A673 (cell line): ENCODE results near the gene SDC4. TPM values are rescaled to one million over a fixed set of nuclear protein-coding genes. Genes with fewer than 3 reads are reported as not detected.
A peak's percentile ranks its signal among the peaks of the same experiment; 100 is the strongest.

Experiments
- BruUV-seq: library from RNA; stranded (reverse); fragments of 400-500 nt; replicated peaks from 2 replicates; lab custom pipeline; 2021; lab: Mats Ljungman, UMichigan
- CTCF ChIA-PET: fragments of 300-600 bp; sonication (Branson Sonifier 250); formaldehyde crosslinking; loops from one replicate; lab custom pipeline; 2022; ENCODE audit warnings: antibody characterized with exemption; lab: Charles Lee
- POLR2A ChIA-PET: fragments of 300-600 bp; sonication (Branson Sonifier 250); formaldehyde crosslinking; loops from one replicate; lab custom pipeline; 2022; ENCODE audit warnings: antibody characterized with exemption; ENCODE audit not compliant: low non-redundant PET; lab: Charles Lee
- DNase-seq: peaks from one replicate; pipeline ENCODE4 v3.0.0-alpha.2; 2015; ENCODE audit warnings: low spot score
- H3K27ac ChIP-seq: fragments of 200-600 bp; sonication (generic); 2 replicates; pipeline ENCODE4 v1.5.1; 2016; ENCODE audit warnings: mixed run types, low read depth, mild to moderate bottlenecking, mixed read lengths, antibody characterized with exemption, low read length; ENCODE audit not compliant: poor library complexity, severe bottlenecking
- H3K27me3 ChIP-seq: fragments of 200-600 bp; sonication (generic); replicated peaks from 2 replicates; pipeline ENCODE4 v1.6.1; 2017; ENCODE audit warnings: mixed run types, low read depth, mild to moderate bottlenecking, mixed read lengths, antibody characterized with exemption, low read length; ENCODE audit not compliant: insufficient read depth, poor library complexity
- H3K36me3 ChIP-seq: fragments of 200-600 bp; sonication (generic); 2 replicates; pipeline ENCODE4 v1.6.1; 2016; ENCODE audit warnings: mixed run types, mild to moderate bottlenecking, mixed read lengths, antibody characterized with exemption, low read length; ENCODE audit not compliant: insufficient read depth, poor library complexity, severe bottlenecking
- H3K4me1 ChIP-seq: fragments of 200-600 bp; sonication (generic); 2 replicates; pipeline ENCODE4 v1.6.1; 2017; ENCODE audit warnings: mixed run types, mild to moderate bottlenecking, mixed read lengths, antibody characterized with exemption, low read length; ENCODE audit not compliant: insufficient read depth, poor library complexity, severe bottlenecking
- H3K4me3 ChIP-seq: fragments of 200-600 bp; sonication (generic); 2 replicates; pipeline ENCODE4 v1.5.1; 2016; ENCODE audit warnings: low read depth, mixed run types, mild to moderate bottlenecking, mixed read lengths, low read length; ENCODE audit not compliant: poor library complexity, severe bottlenecking
- H3K9me3 ChIP-seq: fragments of 200-600 bp; sonication (generic); 2 replicates; pipeline ENCODE4 v1.6.1; 2016; ENCODE audit warnings: mixed run types, low read depth, mild to moderate bottlenecking, mixed read lengths, antibody characterized with exemption, low read length; ENCODE audit not compliant: poor library complexity, severe bottlenecking
- EZH2 ChIP-seq: fragments of 200-600 bp; sonication (generic); IDR thresholded peaks from 2 replicates; pipeline ENCODE4 v1.6.1; 2017; ENCODE audit warnings: borderline replicate concordance, low read depth, mild to moderate bottlenecking, mixed read lengths, antibody characterized with exemption, low read length; ENCODE audit not compliant: poor library complexity, severe bottlenecking
- intact Hi-C: fragments of 100-400 bp; cut with micrococcal nuclease; formaldehyde crosslinking; loops from one replicate; pipeline ENCODE4 v1.10.0; 2022; ENCODE audit not compliant: unreplicated experiment
- total RNA-seq: library from RNA; stranded (reverse); gene quantifications from 2 replicates; pipeline ENCODE4 v1.2.3, GENCODE V29; 2021
- TF ChIP-seq, protein P1 (sequence below): fragments of 300-800, 200-600 bp; sonication (generic); conservative IDR thresholded peaks from 2 replicates; pipeline ENCODE4 v1.5.1; 2017; ENCODE audit warnings: low read depth, mild to moderate bottlenecking, antibody characterized with exemption, low read length, moderate library complexity, mixed read lengths

The SDC4 gene
- total RNA-seq, 1 experiment from 2014 or later, result 16.3 TPM

- Histone ChIP-seq H3K27ac (no peak overlapping the region), H3K27me3 (peaks cover 9% of the 10 kb centered on the region), H3K4me1 (peaks cover 9% of the 10 kb centered on the region), H3K4me3 (no peak overlapping the region), H3K36me3 (no peaks in the 10 kb centered on the region), H3K9me3 (no peaks in the 10 kb centered on the region)
- ChIA-PET CTCF (interaction anchor here (0.7 to 1.8 kb wide), 9 partner anchors 9 to 280 kb away, joined by 3 to 16 read pairs (median 4); no protein-coding TSS in a partner anchor), POLR2A (no interaction called here)
- intact Hi-C loops, result loop anchor here (1.0 to 5.0 kb wide), 2 partner anchors 247 to 279 kb away; no protein-coding TSS in a partner anchor
- TF ChIP-seq, protein P1, sequence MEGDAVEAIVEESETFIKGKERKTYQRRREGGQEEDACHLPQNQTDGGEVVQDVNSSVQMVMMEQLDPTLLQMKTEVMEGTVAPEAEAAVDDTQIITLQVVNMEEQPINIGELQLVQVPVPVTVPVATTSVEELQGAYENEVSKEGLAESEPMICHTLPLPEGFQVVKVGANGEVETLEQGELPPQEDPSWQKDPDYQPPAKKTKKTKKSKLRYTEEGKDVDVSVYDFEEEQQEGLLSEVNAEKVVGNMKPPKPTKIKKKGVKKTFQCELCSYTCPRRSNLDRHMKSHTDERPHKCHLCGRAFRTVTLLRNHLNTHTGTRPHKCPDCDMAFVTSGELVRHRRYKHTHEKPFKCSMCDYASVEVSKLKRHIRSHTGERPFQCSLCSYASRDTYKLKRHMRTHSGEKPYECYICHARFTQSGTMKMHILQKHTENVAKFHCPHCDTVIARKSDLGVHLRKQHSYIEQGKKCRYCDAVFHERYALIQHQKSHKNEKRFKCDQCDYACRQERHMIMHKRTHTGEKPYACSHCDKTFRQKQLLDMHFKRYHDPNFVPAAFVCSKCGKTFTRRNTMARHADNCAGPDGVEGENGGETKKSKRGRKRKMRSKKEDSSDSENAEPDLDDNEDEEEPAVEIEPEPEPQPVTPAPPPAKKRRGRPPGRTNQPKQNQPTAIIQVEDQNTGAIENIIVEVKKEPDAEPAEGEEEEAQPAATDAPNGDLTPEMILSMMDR, result no peak
- no TSS peak for BruUV-seq
- no peak for DNase-seq
Measured at GRCh38 chr20:45291526-45291925, 56.7 kb downstream of the SDC4 start.

DNA sequence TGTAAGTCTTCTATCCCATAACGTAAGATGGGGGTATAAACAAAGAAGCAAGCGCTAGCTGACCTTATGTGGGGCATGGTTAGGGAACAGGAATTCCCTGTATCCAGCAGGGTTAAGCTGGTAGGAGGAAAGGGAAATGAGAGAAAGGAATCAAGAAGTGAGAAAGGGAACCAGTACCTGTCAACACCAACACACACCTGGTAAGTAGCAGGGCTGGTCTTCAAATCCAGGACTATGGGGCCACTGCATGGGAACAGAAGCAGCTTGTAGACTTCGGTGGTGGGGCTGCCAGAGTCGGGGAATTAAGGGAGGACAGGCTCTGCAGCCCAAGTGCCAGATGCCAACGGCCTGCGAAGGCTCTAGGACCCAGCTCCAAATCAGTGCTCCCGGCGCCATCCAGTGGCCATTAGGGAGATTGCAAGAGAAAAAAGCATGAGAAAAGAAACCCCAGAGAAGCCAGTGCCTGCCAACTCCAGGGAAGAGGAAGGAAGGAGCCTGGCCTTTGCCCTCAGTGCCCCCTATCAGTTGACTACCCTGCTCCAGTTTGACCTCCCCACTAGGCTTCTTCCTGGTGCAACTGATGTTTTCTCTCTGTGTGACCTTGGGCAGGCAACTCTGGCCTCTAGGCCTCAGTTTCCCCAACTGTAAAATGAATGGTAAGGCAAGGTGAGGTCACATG is 57.4 kb downstream of the SDC4 start:
- peak; percentile 90 for DNase-seq

DNA sequence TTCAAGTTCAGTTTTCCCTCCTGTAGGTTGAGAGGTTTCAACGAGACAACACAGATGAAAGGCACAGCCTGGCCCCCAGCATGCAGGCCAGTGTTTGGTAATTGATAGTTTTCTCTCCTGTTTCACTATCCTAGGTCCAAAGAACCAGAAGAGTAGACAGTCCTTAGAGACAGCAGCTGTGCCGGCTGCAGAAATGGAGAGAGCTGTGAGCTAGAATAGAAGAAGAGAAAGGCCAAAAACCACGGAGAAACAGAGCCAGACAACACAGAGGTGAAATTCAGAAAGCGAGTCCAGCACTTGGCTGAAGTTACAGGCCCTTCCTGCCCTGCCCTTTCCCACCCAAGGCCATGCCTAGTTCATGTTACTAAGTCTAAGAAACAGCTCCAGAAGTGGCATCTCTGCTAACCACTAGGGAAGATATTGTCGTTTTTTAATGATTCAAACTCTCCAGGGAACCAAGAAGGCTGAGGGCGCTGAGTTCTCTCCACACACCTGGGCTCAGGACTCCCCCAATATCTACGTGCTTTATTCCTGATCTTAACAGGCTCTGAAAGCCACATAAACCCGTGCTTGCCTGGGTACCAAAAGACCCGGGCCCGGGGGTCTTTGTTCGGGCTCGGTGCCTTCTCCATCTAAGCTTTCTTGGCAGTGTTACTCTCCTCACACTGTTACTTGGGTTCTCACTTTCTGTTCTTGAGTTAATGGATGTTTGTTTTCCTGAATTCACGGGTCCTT is 58.1 kb downstream of the SDC4 start:
- no peak overlapping the region for H3K4me3 ChIP-seq

More for the DNA sequence above, 57.4 kb downstream of the SDC4 start:
- Histone ChIP-seq H3K27ac (no peak overlapping the region), H3K36me3 (no peaks in the 10 kb centered on the region), H3K27me3 (peaks cover 9% of the 10 kb centered on the region), H3K9me3 (no peaks in the 10 kb centered on the region), H3K4me3 (no peak overlapping the region), H3K4me1 (peaks cover 9% of the 10 kb centered on the region)
- no peak for TF ChIP-seq EZH2
- TF ChIP-seq, protein P1, result peak; percentile 93
- ChIA-PET CTCF (interaction anchor here (0.5 to 1.8 kb wide), 9 partner anchors 10 to 280 kb away, joined by 3 to 16 read pairs (median 5); no protein-coding TSS in a partner anchor), POLR2A (interaction anchor here (0.5 kb wide), 1 partner anchor 250 kb away, joined by 4 read pairs; no protein-coding TSS in a partner anchor)
- BruUV-seq, result no TSS peak
- intact Hi-C loops, result loop anchor here (1.0 to 5.0 kb wide), 2 partner anchors 247 to 279 kb away; no protein-coding TSS in a partner anchor

More for the DNA sequence above, 58.1 kb downstream of the SDC4 start:
- H3K27me3 ChIP-seq, result peaks cover 9% of the 10 kb centered on the region
- POLR2A ChIA-PET, result interaction anchor here (0.5 kb wide), 1 partner anchor 249 kb away, joined by 4 read pairs; no protein-coding TSS in a partner anchor
- H3K9me3 ChIP-seq, result no peaks in the 10 kb centered on the region
- DNase-seq, result no peak
- H3K27ac ChIP-seq, result no peak overlapping the region
- intact Hi-C loops, result loop anchor here (5.0 kb wide), 1 partner anchor 278 kb away; no protein-coding TSS in a partner anchor
- BruUV-seq, result no TSS peak
- CTCF ChIA-PET, result interaction anchor here (0.9 to 1.8 kb wide), 7 partner anchors 22 to 279 kb away, joined by 3 to 16 read pairs (median 5); no protein-coding TSS in a partner anchor
- H3K4me1 ChIP-seq, result peaks cover 9% of the 10 kb centered on the region
- H3K36me3 ChIP-seq, result no peaks in the 10 kb centered on the region
- no peak for TF ChIP-seq EZH2
- TF ChIP-seq, protein P1, result no peak
